SK-MEL-5 (cell line): ENCODE results near the gene SMO. TPM values are rescaled to one million over a fixed set of nuclear protein-coding genes. Genes with fewer than 3 reads are reported as not detected.
"Not testable (repeated sequence)": the region's sequence is repeated elsewhere in the genome, so short reads cannot be mapped to it uniquely, and the experiment has no call there.

Experiments used
- DNase-seq: peaks from one replicate; pipeline ENCODE4 v3.0.0-alpha.2; 2016; ENCODE audit warnings: low read depth, low spot score
- in situ Hi-C: cut with HindIII; loops from 2 replicates; pipeline ENCODE4 v1.10.0; 2016; ENCODE audit warnings: low sequenced_read_pairs, high pct_unique_total_duplicates, low pct_unique_long_range_greater_than_20kb
- total RNA-seq: library from RNA; depleted of rRNA; stranded (reverse); fragments of >200 nt; shearing (Covaris generic); gene quantifications from 2 replicates; pipeline ENCODE4 v1.2.3, GENCODE V29; 2014

Gene SMO
- total RNA-seq, 1 experiment from 2014 or later = 25.8 TPM

DNA sequence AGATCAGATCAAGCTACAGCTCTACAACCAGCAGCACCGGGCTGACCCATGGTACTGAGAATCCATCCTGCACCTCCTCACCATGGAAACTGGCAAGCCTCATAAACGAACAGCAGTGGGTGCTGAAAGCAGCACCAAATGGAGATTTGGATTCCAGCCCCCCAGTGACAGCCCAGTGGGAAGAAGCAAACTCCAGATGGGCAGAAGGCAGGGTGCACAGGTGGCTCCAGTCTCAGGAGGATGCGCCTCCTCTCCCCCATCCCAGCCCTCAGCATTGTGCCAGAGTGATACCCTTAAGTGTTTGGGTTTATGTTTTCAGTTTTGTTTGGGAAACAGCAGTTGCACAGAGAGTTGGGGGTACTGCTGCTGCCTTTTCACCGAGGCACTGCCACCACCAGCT, 20.6 kb upstream of the SMO start:
- no peak for DNase-seq
- in situ Hi-C loops = no loop called here

- in situ Hi-C loops = no loop called here
- no peak for DNase-seq
These were observed 20.0 kb upstream of the SMO start for GRCh38 chr7:129168231-129169021.

DNA sequence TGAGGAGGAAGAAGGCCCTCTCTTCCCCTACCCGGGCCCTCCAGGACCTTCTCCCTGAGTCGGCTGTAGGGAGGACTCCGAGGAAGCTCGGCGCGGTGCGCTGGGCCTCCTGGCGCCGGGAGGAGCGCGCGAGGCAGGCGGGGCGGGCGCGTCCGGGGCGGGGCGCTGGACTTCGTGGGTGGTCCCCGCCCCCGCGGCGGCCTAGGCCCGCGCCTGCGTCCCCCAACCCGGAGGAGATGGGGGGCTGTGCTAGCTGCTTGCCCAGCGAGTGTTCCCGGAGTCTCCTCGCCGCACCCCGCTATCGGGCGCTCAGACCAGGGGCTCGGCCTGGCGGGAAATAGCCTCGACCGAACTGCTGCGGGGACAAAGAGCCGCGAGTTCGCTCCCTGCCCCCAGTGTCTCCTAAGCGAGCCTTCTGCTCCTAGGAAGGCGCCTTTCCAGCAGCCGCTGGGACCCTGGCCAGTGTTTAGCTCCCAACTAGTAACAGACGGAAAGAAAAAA, 19.2 kb upstream of the SMO start:
- in situ Hi-C loops = no loop called here
- DNase-seq = no peak

- no peak for DNase-seq
- in situ Hi-C loops = no loop called here
These were observed 18.6 kb upstream of the SMO start for GRCh38 chr7:129169686-129170440.

DNA sequence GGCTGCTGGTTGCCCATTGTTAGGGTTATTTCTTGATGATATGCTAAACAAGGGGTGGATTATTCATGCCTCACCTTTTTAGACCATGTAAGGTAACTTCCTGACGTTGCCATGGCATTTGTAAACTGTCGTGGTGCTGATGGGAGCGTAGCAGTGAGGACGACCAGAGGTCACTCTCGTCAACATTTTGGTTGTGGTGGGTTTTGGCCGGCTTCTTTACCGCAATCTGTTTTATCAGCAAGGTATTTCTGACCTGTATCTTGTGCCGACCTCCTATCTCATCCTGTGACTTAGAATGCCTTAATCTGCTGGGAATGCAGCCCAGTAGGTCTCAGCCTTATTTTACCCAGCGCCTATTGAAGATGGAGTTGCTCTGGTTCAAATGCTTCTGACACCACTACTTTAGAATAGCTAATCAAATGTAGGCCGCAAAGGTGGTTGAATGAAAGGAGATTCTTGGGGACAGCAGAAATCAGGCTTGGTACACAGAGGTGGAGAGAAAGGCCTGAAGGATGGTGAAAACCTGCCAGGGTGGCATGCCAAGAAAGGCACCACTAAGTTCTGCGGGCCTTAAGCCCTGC, 17.9 kb upstream of the SMO start:
- in situ Hi-C loops = no loop called here
- no peak for DNase-seq

DNA sequence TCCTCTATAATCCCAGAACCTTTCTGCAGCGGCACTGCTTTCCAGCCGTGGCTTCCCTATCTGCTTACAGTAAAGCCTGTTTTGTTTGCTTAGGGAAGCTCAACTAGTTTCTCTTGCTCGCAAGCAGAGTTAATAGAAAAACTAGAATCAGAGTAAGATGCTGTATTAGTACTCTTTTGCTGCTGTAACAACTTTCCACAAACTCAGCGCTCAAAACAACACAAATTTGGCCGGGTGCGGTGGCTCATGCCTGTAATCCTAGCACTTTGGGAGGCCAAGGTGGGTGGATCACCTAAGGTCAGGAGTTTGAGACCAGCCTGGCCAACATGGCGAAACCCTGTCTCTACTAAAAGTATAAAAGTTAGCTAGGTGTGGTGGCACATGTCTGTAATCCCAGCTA, 14.6 kb upstream of the SMO start:
- DNase-seq, in situ Hi-C loops: not testable (repeated sequence)

GRCh38 chr7:129176916-129177710, 11.3 kb upstream of the SMO start:
- DNase-seq = no peak
- in situ Hi-C loops = no loop called here

- in situ Hi-C loops = no loop called here
- no peak for DNase-seq
These were observed 3.3 kb upstream of the SMO start for GRCh38 chr7:129184981-129185670.

- DNase-seq = no peak
- in situ Hi-C loops = no loop called here
These were observed 1.6 kb upstream of the SMO start for GRCh38 chr7:129186749-129187260.

GRCh38 chr7:129187681-129188371, 607 bp upstream of the SMO start:
- in situ Hi-C loops = no loop called here
- no peak for DNase-seq

DNA sequence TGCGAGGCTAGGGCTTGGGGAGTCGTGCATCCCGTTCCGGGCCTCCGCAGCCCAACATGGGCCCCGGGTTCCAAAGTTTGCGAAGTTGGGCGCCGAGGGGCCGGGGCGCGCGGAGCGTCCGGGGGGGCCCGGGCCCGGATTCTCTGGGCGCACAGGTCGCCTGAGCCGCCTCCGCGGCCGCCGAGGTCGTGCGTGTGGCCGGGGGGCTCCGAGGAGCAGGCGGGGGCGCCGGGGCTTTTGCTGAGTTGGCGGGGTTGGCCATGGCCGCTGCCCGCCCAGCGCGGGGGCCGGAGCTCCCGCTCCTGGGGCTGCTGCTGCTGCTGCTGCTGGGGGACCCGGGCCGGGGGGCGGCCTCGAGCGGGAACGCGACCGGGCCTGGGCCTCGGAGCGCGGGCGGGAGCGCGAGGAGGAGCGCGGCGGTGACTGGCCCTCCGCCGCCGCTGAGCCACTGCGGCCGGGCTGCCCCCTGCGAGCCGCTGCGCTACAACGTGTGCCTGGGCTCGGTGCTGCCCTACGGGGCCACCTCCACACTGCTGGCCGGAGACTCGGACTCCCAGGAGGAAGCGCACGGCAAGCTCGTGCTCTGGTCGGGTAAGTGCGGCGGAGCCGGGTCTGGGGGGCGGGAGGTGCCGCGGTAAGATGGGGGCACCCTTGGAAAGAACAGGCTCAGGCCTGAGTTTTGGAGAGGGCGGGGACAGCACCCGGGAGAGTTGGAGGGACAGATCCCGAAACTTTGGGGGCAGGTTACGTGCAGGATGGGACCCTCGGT, 643 bp downstream of the SMO start:
- DNase-seq = no peak
- in situ Hi-C loops = no loop called here

DNA sequence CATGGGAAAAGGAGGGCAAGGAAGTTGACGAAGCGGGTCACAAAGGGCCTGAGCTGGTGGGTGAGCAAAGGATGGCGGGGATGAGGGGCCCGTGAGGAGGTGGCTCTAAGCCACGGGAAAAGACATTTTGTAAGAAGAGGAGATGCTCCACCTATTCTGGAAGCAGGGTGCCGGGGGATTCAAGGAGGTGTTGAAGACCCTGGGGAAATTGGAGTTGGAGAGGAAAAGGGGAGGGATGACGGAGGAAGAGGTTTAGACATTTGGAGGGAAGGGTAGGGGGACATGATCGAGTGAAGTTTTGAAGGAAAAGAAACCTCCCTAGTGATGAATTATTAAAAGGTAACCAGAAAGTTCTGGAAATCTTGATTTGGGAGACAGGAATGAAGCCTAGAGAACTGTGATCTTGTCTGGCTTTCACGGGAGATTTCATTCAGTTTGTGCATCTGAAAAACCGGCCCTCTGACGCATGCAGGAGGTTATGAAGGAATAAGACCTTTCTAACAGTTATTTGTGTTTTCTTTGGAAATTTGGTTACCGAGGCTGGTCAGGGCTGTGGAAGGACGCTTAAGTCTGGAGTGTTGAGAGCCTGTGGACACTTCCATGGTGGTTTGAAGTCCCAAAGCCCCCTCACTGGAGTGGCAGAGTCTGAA, 1.4 kb downstream of the SMO start:
- DNase-seq = no peak
- in situ Hi-C loops = no loop called here

DNA sequence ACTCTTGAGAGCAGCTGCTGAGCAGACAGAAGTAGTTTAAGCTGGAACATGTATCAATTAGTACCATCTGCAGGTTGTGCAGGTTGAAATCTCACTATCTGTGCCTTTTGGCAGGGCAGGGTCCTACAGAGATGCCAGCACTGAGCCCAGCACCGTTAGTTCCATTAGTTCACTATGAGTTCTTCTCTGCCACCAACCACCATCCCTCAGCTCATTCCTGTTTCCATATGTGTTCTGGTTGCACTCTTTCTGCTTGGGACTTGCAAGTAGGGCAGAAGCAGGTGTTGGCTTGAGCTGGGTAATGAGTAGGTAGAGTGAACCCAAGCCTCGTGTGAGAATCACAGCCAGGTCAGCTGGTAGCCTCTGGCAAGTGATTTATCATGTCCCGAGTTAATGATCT, 2.8 kb downstream of the SMO start:
- DNase-seq = no peak
- in situ Hi-C loops = no loop called here

DNA sequence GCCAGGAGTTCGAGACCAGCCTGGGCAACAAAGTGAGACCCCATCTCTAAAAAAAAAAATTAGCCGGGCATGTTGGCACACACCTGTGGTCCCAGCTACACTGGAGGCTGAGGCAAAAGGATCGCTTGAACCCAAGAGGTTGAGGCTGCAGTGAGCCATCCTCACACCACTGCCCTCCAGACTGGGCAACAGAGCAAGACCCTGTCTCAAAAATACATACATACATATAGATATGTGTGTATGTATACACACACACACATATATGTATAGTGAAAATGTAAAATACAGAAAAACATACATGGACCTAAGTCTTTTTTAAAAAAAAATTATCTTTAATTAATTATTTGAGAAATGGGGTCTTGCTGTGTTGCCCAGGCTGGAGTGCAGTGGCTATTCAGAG, 5.5 kb downstream of the SMO start:
- in situ Hi-C loops = no loop called here
- DNase-seq = no peak

- no peak for DNase-seq
- in situ Hi-C loops = no loop called here
These were observed 9.3 kb downstream of the SMO start for GRCh38 chr7:129197771-129198170.
